PC-9 (cell line): ENCODE results near the gene NKIRAS1. TPM values are rescaled to one million over a fixed set of nuclear protein-coding genes. Genes with fewer than 3 reads are reported as not detected.

Experiments used
- BruUV-seq: library from RNA; stranded (reverse); fragments of 400-500 nt; replicated peaks from 2 replicates; lab custom pipeline; 2021; lab: Mats Ljungman, UMichigan
- CTCF ChIA-PET: fragments of 300-600 bp; sonication (Branson Sonifier 250); formaldehyde crosslinking; loops from one replicate; lab custom pipeline; 2022; ENCODE audit warnings: antibody characterized with exemption; lab: Charles Lee
- POLR2A ChIA-PET: fragments of 300-600 bp; sonication (Branson Sonifier 250); formaldehyde crosslinking; loops from one replicate; lab custom pipeline; 2022; ENCODE audit warnings: antibody characterized with exemption; ENCODE audit not compliant: unreplicated experiment; lab: Charles Lee
- DNase-seq, 2 experiments: peaks; one replicate each; pipeline versions ENCODE4 v3.0.0 to v3.0.0-alpha.2; 2015 to 2022; ENCODE audit warnings: mixed read lengths in 1 of 2
- H2AFZ ChIP-seq: fragments of 200-600 bp; sonication (generic); 2 replicates; pipeline ENCODE4 v1.8.1; 2017; ENCODE audit warnings: antibody characterized with exemption
- H3F3A ChIP-seq: fragments of 200-600 bp; sonication (generic); 2 replicates; pipeline ENCODE4 v1.8.1; 2017; ENCODE audit warnings: antibody characterized with exemption, mild to moderate bottlenecking, low read depth; ENCODE audit not compliant: insufficient read depth
- H3K27ac ChIP-seq: fragments of 200-600 bp; sonication (generic); 2 replicates; pipeline ENCODE4 v1.6.1; 2016; ENCODE audit warnings: mixed run types
- H3K27me3 ChIP-seq: fragments of 200-600 bp; sonication (generic); 2 replicates; pipeline ENCODE4 v1.6.1; 2016; ENCODE audit warnings: low read depth, mixed run types; ENCODE audit not compliant: insufficient read depth
- H3K36me3 ChIP-seq: fragments of 200-600 bp; sonication (generic); 2 replicates; pipeline ENCODE4 v1.6.1; 2016; ENCODE audit warnings: low read depth, mixed run types
- H3K4me1 ChIP-seq: fragments of 200-600 bp; sonication (generic); replicated peaks from 2 replicates; pipeline ENCODE4 v1.6.1; 2016; ENCODE audit warnings: mixed run types; ENCODE audit not compliant: insufficient read depth
- H3K4me2 ChIP-seq: fragments of 200-600 bp; sonication (generic); 2 replicates; pipeline ENCODE4 v1.6.1; 2017; ENCODE audit warnings: mixed run types
- H3K4me3 ChIP-seq: fragments of 200-600 bp; sonication (generic); 2 replicates; pipeline ENCODE4 v1.6.1; 2016; ENCODE audit warnings: mixed run types
- H3K79me2 ChIP-seq: fragments of 200-600 bp; sonication (generic); 2 replicates; pipeline ENCODE4 v1.6.1; 2017; ENCODE audit warnings: low read depth, mixed run types
- H3K9me2 ChIP-seq: fragments of 200-600 bp; sonication (generic); 2 replicates; pipeline ENCODE4 v1.8.1; 2017; ENCODE audit warnings: mild to moderate bottlenecking; ENCODE audit not compliant: insufficient read depth
- H3K9me3 ChIP-seq: fragments of 200-600 bp; sonication (generic); 2 replicates; pipeline ENCODE4 v1.8.1; 2016; ENCODE audit warnings: low read depth; ENCODE audit not compliant: insufficient read depth
- H4K20me1 ChIP-seq: fragments of 200-600 bp; sonication (generic); 2 replicates; pipeline ENCODE4 v1.8.1; 2017; ENCODE audit not compliant: insufficient read depth
- CTCF ChIP-seq: fragments of 200-600 bp; sonication (generic); conservative IDR thresholded peaks from 2 replicates; pipeline ENCODE4 v1.6.1; 2017; ENCODE audit warnings: mixed run types, antibody characterized with exemption, mild to moderate bottlenecking, moderate library complexity
- EZH2 ChIP-seq: fragments of 200-600 bp; sonication (generic); IDR thresholded peaks from 2 replicates; pipeline ENCODE4 v1.8.0; 2017; ENCODE audit warnings: antibody characterized with exemption, low read depth
- intact Hi-C: fragments of 100-400 bp; cut with micrococcal nuclease; formaldehyde crosslinking; loops from one replicate; pipeline ENCODE4 v1.10.0; 2022; ENCODE audit not compliant: unreplicated experiment
- total RNA-seq: library from RNA; stranded (reverse); gene quantifications from 2 replicates; pipeline ENCODE4 v1.2.3, GENCODE V29; 2021

Gene NKIRAS1
- total RNA-seq, 1 experiment from 2014 or later = 8.6 TPM

- no peak overlapping the region for H2AFZ ChIP-seq
- H3K36me3 ChIP-seq = peaks cover 21% of the 10 kb centered on the region
- peaks cover 96% of the 10 kb centered on the region for H3K79me2 ChIP-seq
- peaks cover 20% of the 10 kb centered on the region for H3F3A ChIP-seq
- peaks cover 19% of the 10 kb centered on the region for H3K4me1 ChIP-seq
- H3K27ac ChIP-seq = no peak overlapping the region
- peaks cover 16% of the 10 kb centered on the region for H4K20me1 ChIP-seq
- TF ChIP-seq CTCF (no peak), EZH2 (no peak)
- H3K9me2 ChIP-seq = no peaks in the 10 kb centered on the region
- CTCF ChIA-PET = no interaction called here
- intact Hi-C loops = no loop called here
- POLR2A ChIA-PET = no interaction called here
- no peaks in the 10 kb centered on the region for H3K27me3 ChIP-seq
- no peak overlapping the region for H3K4me2 ChIP-seq
- BruUV-seq = no TSS peak
- H3K4me3 ChIP-seq = no peak overlapping the region
- H3K9me3 ChIP-seq = no peaks in the 10 kb centered on the region
- no peak for DNase-seq
Observed at GRCh38 chr3:23953523-23953922, 36.7 kb upstream of the NKIRAS1 start.

- POLR2A ChIA-PET = no interaction called here
- no peak overlapping the region for H3K4me3 ChIP-seq
- peaks cover 20% of the 10 kb centered on the region for H4K20me1 ChIP-seq
- CTCF ChIA-PET = no interaction called here
- H3F3A ChIP-seq = peaks cover 20% of the 10 kb centered on the region
- BruUV-seq = no TSS peak
- no peak overlapping the region for H2AFZ ChIP-seq
- no peaks in the 10 kb centered on the region for H3K27me3 ChIP-seq
- H3K9me3 ChIP-seq = no peaks in the 10 kb centered on the region
- peaks cover 24% of the 10 kb centered on the region for H3K36me3 ChIP-seq
- no peak overlapping the region for H3K27ac ChIP-seq
- intact Hi-C loops = no loop called here
- no peak for TF ChIP-seq CTCF
- no peak for TF ChIP-seq EZH2
- H3K79me2 ChIP-seq = peaks cover 97% of the 10 kb centered on the region
- no peak overlapping the region for H3K4me2 ChIP-seq
- peaks cover 19% of the 10 kb centered on the region for H3K4me1 ChIP-seq
- H3K9me2 ChIP-seq = no peaks in the 10 kb centered on the region
- DNase-seq = no peak
Observed at GRCh38 chr3:23952646-23953045, 35.9 kb upstream of the NKIRAS1 start.

GRCh38 chr3:23950293-23950692 lies 33.5 kb upstream of the NKIRAS1 start:
- ChIA-PET CTCF (no interaction called here), POLR2A (interaction anchor here (0.6 kb wide), 1 partner anchor 437 kb away, joined by 5 read pairs; no protein-coding TSS in a partner anchor)
- intact Hi-C loops = no loop called here
- H3K9me2 ChIP-seq = no peaks in the 10 kb centered on the region
- no peaks in the 10 kb centered on the region for H3K27me3 ChIP-seq
- H3K4me1 ChIP-seq = peaks cover 24% of the 10 kb centered on the region
- H3K4me3 ChIP-seq = no peak overlapping the region
- BruUV-seq = no TSS peak
- peaks cover 90% of the 10 kb centered on the region for H3K79me2 ChIP-seq
- DNase-seq = no peak
- peaks cover 19% of the 10 kb centered on the region for H3K36me3 ChIP-seq
- no peak overlapping the region for H3K27ac ChIP-seq
- TF ChIP-seq CTCF (no peak), EZH2 (no peak)
- H4K20me1 ChIP-seq = peaks cover 23% of the 10 kb centered on the region
- 0 out of 2 replicates have a peak overlapping the region, but pooled peaks have one; percentile 4 for H3K4me2 ChIP-seq
- peaks cover 19% of the 10 kb centered on the region for H3F3A ChIP-seq
- no peak overlapping the region for H2AFZ ChIP-seq
- no peaks in the 10 kb centered on the region for H3K9me3 ChIP-seq
